ENCODE data around the gene SLFN5.

SLFN5 gene

GRCh38 chr17:35312346-35312745, 69.5 kb downstream of the SLFN5 start:
- no peaks in the 10 kb centered on the region for H3K36me3 ChIP-seq (ENCODE audit: insufficient read depth, low read length)
- TF ChIP-seq EZH2 (IDR thresholded peaks at IDR 0.05; ENCODE audit: borderline replicate concordance, low read depth, low read length, severe bottlenecking) (no peak), CTCF (IDR thresholded peaks at IDR 0.05; ENCODE audit: borderline replicate concordance, extremely low read depth, low read length, poor library complexity, severe bottlenecking) (no peak)
- no peak overlapping the region for H3K9ac ChIP-seq (ENCODE audit: low read depth, low read length)
- no peak for DNase-seq
- no peak overlapping the region for H3K4me2 ChIP-seq (ENCODE audit: insufficient read depth, low read length)
- no peaks in the 10 kb centered on the region for H4K20me1 ChIP-seq (ENCODE audit: insufficient read depth, low read length)
- no peak overlapping the region; the same call in 1 of the 2 replicates for H2AFZ ChIP-seq (ENCODE audit: low read depth, low read length)
- no peaks in the 10 kb centered on the region for H3K9me3 ChIP-seq (ENCODE audit: insufficient read depth, low read length, severe bottlenecking)
- no peaks in the 10 kb centered on the region for H3K79me2 ChIP-seq (ENCODE audit: insufficient read depth, low read length)
- 0 out of 2 replicates have a peak overlapping the region, but pooled peaks have one; percentile 23 for H3K27ac ChIP-seq (ENCODE audit: low read length)
- H3K4me1 ChIP-seq (ENCODE audit: insufficient read depth, low read length) = peaks cover 16% of the 10 kb centered on the region
- no peak for ATAC-seq (ENCODE audit: insufficient read depth, low read depth)
- H3K27me3 ChIP-seq (ENCODE audit: insufficient read depth, low read length, poor library complexity) = no peaks in the 10 kb centered on the region
- no peak overlapping the region for H3K4me3 ChIP-seq (ENCODE audit: low read depth in 1 of 2, low read length in 2 of 2)

- Histone ChIP-seq H3K4me3 (ENCODE audit: low read depth in 1 of 2, low read length in 2 of 2) (0 out of 4 replicates have a peak overlapping the region, but pooled peaks of 1 of the 2 experiments have one; percentile 11), H3K36me3 (ENCODE audit: insufficient read depth, low read length) (no peaks in the 10 kb centered on the region), H3K9ac (ENCODE audit: low read depth, low read length) (peak overlapping the region; percentile 24; the same call in 1 of the 2 replicates), H3K4me1 (ENCODE audit: insufficient read depth, low read length) (peaks cover 16% of the 10 kb centered on the region), H3K9me3 (ENCODE audit: insufficient read depth, low read length, severe bottlenecking) (no peaks in the 10 kb centered on the region), H3K27ac (ENCODE audit: low read length) (peak overlapping the region; percentile 68), H3K4me2 (ENCODE audit: insufficient read depth, low read length) (peak overlapping the region; percentile 52), H2AFZ (ENCODE audit: low read depth, low read length) (peak overlapping the region; percentile 58), H4K20me1 (ENCODE audit: insufficient read depth, low read length) (no peaks in the 10 kb centered on the region), H3K27me3 (ENCODE audit: insufficient read depth, low read length, poor library complexity) (no peaks in the 10 kb centered on the region), H3K79me2 (ENCODE audit: insufficient read depth, low read length) (no peaks in the 10 kb centered on the region)
- peak; percentile 77 for DNase-seq
- TF ChIP-seq EZH2 (IDR thresholded peaks at IDR 0.05; ENCODE audit: borderline replicate concordance, low read depth, low read length, severe bottlenecking) = no peak
- peak; percentile 95 for TF ChIP-seq CTCF (IDR thresholded peaks at IDR 0.05; ENCODE audit: borderline replicate concordance, extremely low read depth, low read length, poor library complexity, severe bottlenecking)
- ATAC-seq (ENCODE audit: insufficient read depth, low read depth) = peak; percentile 92
Measured at GRCh38 chr17:35312790-35313711, 70.2 kb downstream of the SLFN5 start.

GRCh38 chr17:35313875-35314409, 71.1 kb downstream of the SLFN5 start:
- Histone ChIP-seq H3K9ac (ENCODE audit: low read depth, low read length) (no peak overlapping the region), H3K4me1 (ENCODE audit: insufficient read depth, low read length) (peaks cover 16% of the 10 kb centered on the region), H3K79me2 (ENCODE audit: insufficient read depth, low read length) (no peaks in the 10 kb centered on the region), H4K20me1 (ENCODE audit: insufficient read depth, low read length) (no peaks in the 10 kb centered on the region), H3K4me2 (ENCODE audit: insufficient read depth, low read length) (no peak overlapping the region), H3K9me3 (ENCODE audit: insufficient read depth, low read length, severe bottlenecking) (no peaks in the 10 kb centered on the region), H3K27ac (ENCODE audit: low read length) (no peak overlapping the region), H2AFZ (ENCODE audit: low read depth, low read length) (no peak overlapping the region), H3K27me3 (ENCODE audit: insufficient read depth, low read length, poor library complexity) (no peaks in the 10 kb centered on the region), H3K36me3 (ENCODE audit: insufficient read depth, low read length) (no peaks in the 10 kb centered on the region), H3K4me3 (ENCODE audit: low read depth in 1 of 2, low read length in 2 of 2) (no peak overlapping the region)
- DNase-seq = no peak
- no peak for TF ChIP-seq EZH2 (IDR thresholded peaks at IDR 0.05; ENCODE audit: borderline replicate concordance, low read depth, low read length, severe bottlenecking)
- TF ChIP-seq CTCF (IDR thresholded peaks at IDR 0.05; ENCODE audit: borderline replicate concordance, extremely low read depth, low read length, poor library complexity, severe bottlenecking) = no peak
- ATAC-seq (ENCODE audit: insufficient read depth, low read depth) = no peak

Measured in DND-41 (cell line).